CD4-positive, alpha-beta T cell (primary cell): ENCODE measurements around the gene CACNA1B. TPM values are rescaled to one million over a fixed set of nuclear protein-coding genes. Genes with fewer than 3 reads are reported as not detected.
A peak's percentile ranks its signal among the peaks of the same experiment; 100 is the strongest.

ENCODE experiments used
- ATAC-seq: fragments of 200-7000 bp; cut with Tn5 transposase; one replicate; pipeline ENCODE4 v1.10.0; 2022; ENCODE audit warnings: mild to moderate bottlenecking; ENCODE audit not compliant: poor library complexity
- CTCF ChIA-PET: fragments of 350-600 bp; sonication (Branson Sonifier 250); formaldehyde crosslinking; loops from one replicate; lab custom pipeline; 2021; ENCODE audit warnings: antibody characterized with exemption, inconsistent platforms; lab: Charles Lee
- POLR2A ChIA-PET: fragments of 350-600 bp; sonication (Branson Sonifier 250); formaldehyde crosslinking; loops from one replicate; lab custom pipeline; 2021; ENCODE audit warnings: antibody characterized with exemption, inconsistent platforms; lab: Charles Lee
- DNase-seq, 14 experiments: peaks; one replicate each; pipeline ENCODE4 v3.0.0-alpha.2; 2013 to 2020; ENCODE audit warnings: mixed read lengths in 2 of 14
- H3K27ac ChIP-seq, 2 donors: one replicate each; pipeline versions ENCODE4 v1.5.1 to v1.7.0; 2013; ENCODE audit warnings: low read length in 2 of 2, low read depth in 1 of 2, mild to moderate bottlenecking in 1 of 2
- H3K27me3 ChIP-seq, 2 experiments: 1 replicate in 1 of 2; 2 replicates in 1 of 2; pipeline versions ENCODE4 v1.6.1 to v1.7.0; 2013; ENCODE audit warnings: low read length in 2 of 2, control low read depth in 1 of 2, mild to moderate bottlenecking in 1 of 2, moderate library complexity in 1 of 2; ENCODE audit not compliant: insufficient read depth in 2 of 2, control insufficient read depth in 1 of 2
- H3K36me3 ChIP-seq: one replicate; pipeline ENCODE4 v1.6.1; 2013; ENCODE audit warnings: low read length, control low read depth; ENCODE audit not compliant: insufficient read depth
- H3K4me1 ChIP-seq: one replicate; pipeline ENCODE4 v1.6.1; 2013; ENCODE audit warnings: low read length, control low read depth; ENCODE audit not compliant: insufficient read depth
- H3K4me3 ChIP-seq: one replicate; pipeline ENCODE4 v1.5.1; 2013; ENCODE audit warnings: mild to moderate bottlenecking, low read length, moderate library complexity
- H3K9me3 ChIP-seq, 2 experiments: 1 replicate in 1 of 2; 2 replicates in 1 of 2; pipeline versions ENCODE4 v1.6.1 to v1.7.0; 2013; ENCODE audit warnings: low read length in 2 of 2, mild to moderate bottlenecking in 2 of 2, control low read depth in 1 of 2, moderate library complexity in 1 of 2; ENCODE audit not compliant: control insufficient read depth in 1 of 2, insufficient read depth in 1 of 2
- H3K27ac Mint-ChIP-seq: one replicate; pipeline ENCODE4 v1.8.0; 2020; ENCODE audit warnings: mixed read lengths
- H3K27me3 Mint-ChIP-seq: one replicate; pipeline ENCODE4 v1.8.0; 2021; ENCODE audit warnings: mixed read lengths
- H3K36me3 Mint-ChIP-seq: one replicate; pipeline ENCODE4 v1.8.0; 2021; ENCODE audit warnings: low read depth, mixed read lengths
- H3K4me1 Mint-ChIP-seq: one replicate; pipeline ENCODE4 v1.8.0; 2021; ENCODE audit warnings: low read depth, mixed read lengths
- H3K4me3 Mint-ChIP-seq: one replicate; pipeline ENCODE4 v1.8.0; 2020; ENCODE audit warnings: mild to moderate bottlenecking, mixed read lengths
- H3K9me3 Mint-ChIP-seq: one replicate; pipeline ENCODE4 v1.8.0; 2020; ENCODE audit warnings: mixed read lengths
- intact Hi-C, 2 experiments: fragments of 100-400 bp; cut with DNase I in 1 of 2; cut with micrococcal nuclease in 1 of 2; formaldehyde crosslinking; loops; one replicate each; pipeline versions ENCODE4 v1.15.1 to v1.9.0; 2023 to 2025; cut with DNase I, micrococcal nuclease
- total RNA-seq, 174 experiments: library from RNA in 2 of 174; stranded (reverse) in 2 of 174; gene quantifications; one replicate each; pipeline ENCODE4 v1.2.3 and lab custom pipeline; 2021 to 2026
- TF ChIP-seq, protein P1 (sequence below): fragments of 200-600 bp; IDR thresholded peaks from one replicate; pipeline ENCODE4 v1.8.0; 2022; ENCODE audit warnings: antibody characterized with exemption, mild to moderate bottlenecking

The CACNA1B gene
- total RNA-seq, 2 experiments from 2014 or later: not detected

GRCh38 chr9:138071292-138071691 is 193.7 kb downstream of the CACNA1B start:
- H3K9me3 Mint-ChIP-seq: no peaks in the 10 kb centered on the region
- H3K36me3 Mint-ChIP-seq: no peaks in the 10 kb centered on the region
- ATAC-seq: no peak
- TF ChIP-seq, protein P1, sequence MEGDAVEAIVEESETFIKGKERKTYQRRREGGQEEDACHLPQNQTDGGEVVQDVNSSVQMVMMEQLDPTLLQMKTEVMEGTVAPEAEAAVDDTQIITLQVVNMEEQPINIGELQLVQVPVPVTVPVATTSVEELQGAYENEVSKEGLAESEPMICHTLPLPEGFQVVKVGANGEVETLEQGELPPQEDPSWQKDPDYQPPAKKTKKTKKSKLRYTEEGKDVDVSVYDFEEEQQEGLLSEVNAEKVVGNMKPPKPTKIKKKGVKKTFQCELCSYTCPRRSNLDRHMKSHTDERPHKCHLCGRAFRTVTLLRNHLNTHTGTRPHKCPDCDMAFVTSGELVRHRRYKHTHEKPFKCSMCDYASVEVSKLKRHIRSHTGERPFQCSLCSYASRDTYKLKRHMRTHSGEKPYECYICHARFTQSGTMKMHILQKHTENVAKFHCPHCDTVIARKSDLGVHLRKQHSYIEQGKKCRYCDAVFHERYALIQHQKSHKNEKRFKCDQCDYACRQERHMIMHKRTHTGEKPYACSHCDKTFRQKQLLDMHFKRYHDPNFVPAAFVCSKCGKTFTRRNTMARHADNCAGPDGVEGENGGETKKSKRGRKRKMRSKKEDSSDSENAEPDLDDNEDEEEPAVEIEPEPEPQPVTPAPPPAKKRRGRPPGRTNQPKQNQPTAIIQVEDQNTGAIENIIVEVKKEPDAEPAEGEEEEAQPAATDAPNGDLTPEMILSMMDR: no peak
- Histone ChIP-seq H3K4me3 (no peak overlapping the region), H3K9me3 (no peaks in the 10 kb centered on the region), H3K4me1 (no peaks in the 10 kb centered on the region), H3K36me3 (no peaks in the 10 kb centered on the region), H3K27me3 (no peaks in the 10 kb centered on the region), H3K27ac (no peak overlapping the region)
- CTCF ChIA-PET: no interaction called here
- no peak overlapping the region for H3K4me3 Mint-ChIP-seq
- H3K27me3 Mint-ChIP-seq: peaks cover 11% of the 10 kb centered on the region
- DNase-seq: peak in 1 of 14 experiments; percentile 10
- no peaks in the 10 kb centered on the region for H3K4me1 Mint-ChIP-seq
- H3K27ac Mint-ChIP-seq: no peak overlapping the region
- POLR2A ChIA-PET: no interaction called here
- intact Hi-C loops: no loop called here

GRCh38 chr9:138071731-138072130 is 194.1 kb downstream of the CACNA1B start:
- Mint-ChIP-seq H3K9me3 (no peaks in the 10 kb centered on the region), H3K27ac (no peak overlapping the region), H3K36me3 (no peaks in the 10 kb centered on the region), H3K4me3 (no peak overlapping the region), H3K4me1 (no peaks in the 10 kb centered on the region), H3K27me3 (peaks cover 11% of the 10 kb centered on the region)
- CTCF ChIA-PET: no interaction called here
- no peak overlapping the region for H3K27ac ChIP-seq
- no peak overlapping the region for H3K4me3 ChIP-seq
- H3K4me1 ChIP-seq: no peaks in the 10 kb centered on the region
- no peaks in the 10 kb centered on the region for H3K9me3 ChIP-seq
- ATAC-seq (no peak), DNase-seq (peak in 1 of 14 experiments; percentile 25)
- TF ChIP-seq, protein P1: no peak
- POLR2A ChIA-PET: no interaction called here
- intact Hi-C loops: no loop called here
- H3K27me3 ChIP-seq: no peaks in the 10 kb centered on the region
- H3K36me3 ChIP-seq: no peaks in the 10 kb centered on the region

DNA sequence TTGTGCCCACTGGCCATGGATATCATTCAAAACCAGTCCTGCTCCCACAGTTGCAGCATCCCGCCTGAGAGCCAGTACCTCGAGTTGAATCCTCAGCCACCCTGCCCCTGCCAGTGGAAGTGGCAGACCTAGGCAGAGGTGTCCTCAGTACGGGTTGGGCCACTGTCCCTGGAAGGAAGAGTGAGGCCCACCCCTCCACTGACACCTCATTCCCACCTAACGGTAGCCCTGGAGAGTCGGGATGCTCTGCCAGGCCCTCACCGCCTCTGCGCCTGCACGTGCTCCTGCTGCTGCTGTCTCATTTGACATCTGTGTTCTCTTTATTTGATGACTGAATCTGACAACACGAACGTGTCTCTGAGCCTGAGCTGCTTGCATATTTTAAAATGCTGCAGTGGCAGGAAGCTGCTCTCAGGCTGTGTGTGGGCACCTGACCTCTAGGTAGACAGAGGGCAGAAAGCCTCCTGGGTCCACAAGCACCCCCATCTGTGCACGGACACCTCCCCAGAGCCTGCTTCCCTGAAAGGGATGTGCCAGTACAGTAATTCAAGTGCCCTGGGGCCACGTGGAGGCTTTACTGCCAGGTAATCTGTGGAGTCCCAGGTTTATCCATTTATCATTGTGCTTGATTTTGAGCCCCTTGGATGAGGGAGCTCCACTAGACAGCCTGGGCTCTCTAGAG is 194.7 kb downstream of the CACNA1B start:
- Mint-ChIP-seq H3K27ac (no peak overlapping the region), H3K4me3 (no peak overlapping the region), H3K4me1 (no peaks in the 10 kb centered on the region), H3K9me3 (no peaks in the 10 kb centered on the region), H3K36me3 (no peaks in the 10 kb centered on the region), H3K27me3 (peaks cover 12% of the 10 kb centered on the region)
- Histone ChIP-seq H3K9me3 (peaks cover 0 to 5% of the 10 kb centered on the region in 2 experiments), H3K4me1 (no peaks in the 10 kb centered on the region), H3K4me3 (no peak overlapping the region), H3K27ac (no peak overlapping the region), H3K27me3 (peaks cover 0 to 1% of the 10 kb centered on the region in 2 experiments), H3K36me3 (no peaks in the 10 kb centered on the region)
- ATAC-seq (no peak), DNase-seq (peak in 2 of 14 experiments; percentile 2 to 21)
- intact Hi-C loops: no loop called here
- POLR2A ChIA-PET: no interaction called here
- TF ChIP-seq, protein P1: no peak
- CTCF ChIA-PET: no interaction called here
